Cardiac muscle cell (in vitro differentiated cells and primary cell): ENCODE measurements around the gene BIRC3. TPM values are rescaled to one million over a fixed set of nuclear protein-coding genes. Genes with fewer than 3 reads are reported as not detected.
"Not testable (repeated sequence)": the region's sequence is repeated elsewhere in the genome, so short reads cannot be mapped to it uniquely, and the experiment has no call there.

Experiments used
- DNase-seq, 2 donors: peaks; one replicate each; pipeline versions ENCODE4 v3.0.0 to v3.0.0-alpha.2; 2010 to 2017; ENCODE audit warnings: low read depth in 1 of 2, low spot score in 1 of 2
- H3K27ac ChIP-seq: fragments of 200-600 bp; sonication (generic); 2 replicates; pipeline ENCODE4 v1.5.1; 2016
- H3K27me3 ChIP-seq: fragments of 200-600 bp; sonication (generic); 2 replicates; pipeline ENCODE4 v1.6.0; 2016; ENCODE audit warnings: control low read depth
- H3K36me3 ChIP-seq: fragments of 200-600 bp; sonication (generic); 2 replicates; pipeline ENCODE4 v1.5.1; 2016; ENCODE audit warnings: control low read depth
- H3K4me1 ChIP-seq: fragments of 200-600 bp; sonication (generic); 2 replicates; pipeline ENCODE4 v1.8.1; 2017; ENCODE audit warnings: low read depth, mild to moderate bottlenecking, mixed run types
- H3K4me3 ChIP-seq: fragments of 200-600 bp; sonication (generic); 2 replicates; pipeline ENCODE4 v1.5.1; 2016; ENCODE audit warnings: mild to moderate bottlenecking
- H3K9me3 ChIP-seq: fragments of 200-600 bp; sonication (generic); 2 replicates; pipeline ENCODE4 v1.5.1; 2017; ENCODE audit warnings: low read depth, mild to moderate bottlenecking, control low read depth
- polyA plus RNA-seq: library from polyadenylated mRNA; unstranded; fragments of >200 nt; fragmentation: Nextera tagmentation; extraction: Ambion mirVana; gene quantifications from 2 replicates; pipeline ENCODE4 v1.2.1, GENCODE V29; 2016
- total RNA-seq: library from RNA; depleted of rRNA; stranded (reverse); fragments of >200 nt; gene quantifications from 2 replicates; pipeline ENCODE4 v1.2.3, GENCODE V29; 2016
- TF ChIP-seq, protein P1 (sequence below): IDR thresholded peaks from 2 replicates; pipeline ENCODE4 v1.5.1; 2012; ENCODE audit warnings: low read depth, mild to moderate bottlenecking, low read length

Gene BIRC3
- total and polyA plus RNA-seq, 2 experiments from 2014 or later: 0.06 TPM; not detected in 1

DNA sequence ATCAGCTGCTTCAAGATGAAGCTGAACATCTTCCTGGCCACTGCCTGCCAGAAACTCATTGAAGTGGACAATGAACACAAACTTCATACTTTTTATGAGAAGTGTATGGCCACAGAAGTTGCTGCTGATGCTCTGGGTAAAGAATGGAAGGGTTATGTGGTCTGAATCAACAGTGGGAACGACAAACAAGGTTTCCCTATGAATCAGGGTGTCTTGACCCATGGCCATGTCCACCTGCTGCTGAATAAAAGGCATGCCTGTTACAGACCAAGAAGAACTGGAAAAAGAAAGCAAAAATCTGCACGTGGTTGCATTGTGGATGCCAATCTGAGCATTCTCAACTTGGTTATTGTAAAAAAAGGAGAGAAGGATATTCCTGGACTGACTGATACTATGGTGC lies 22.2 kb upstream of the BIRC3 start:
- no peak overlapping the region for H3K4me3 ChIP-seq
- TF ChIP-seq, protein P1, sequence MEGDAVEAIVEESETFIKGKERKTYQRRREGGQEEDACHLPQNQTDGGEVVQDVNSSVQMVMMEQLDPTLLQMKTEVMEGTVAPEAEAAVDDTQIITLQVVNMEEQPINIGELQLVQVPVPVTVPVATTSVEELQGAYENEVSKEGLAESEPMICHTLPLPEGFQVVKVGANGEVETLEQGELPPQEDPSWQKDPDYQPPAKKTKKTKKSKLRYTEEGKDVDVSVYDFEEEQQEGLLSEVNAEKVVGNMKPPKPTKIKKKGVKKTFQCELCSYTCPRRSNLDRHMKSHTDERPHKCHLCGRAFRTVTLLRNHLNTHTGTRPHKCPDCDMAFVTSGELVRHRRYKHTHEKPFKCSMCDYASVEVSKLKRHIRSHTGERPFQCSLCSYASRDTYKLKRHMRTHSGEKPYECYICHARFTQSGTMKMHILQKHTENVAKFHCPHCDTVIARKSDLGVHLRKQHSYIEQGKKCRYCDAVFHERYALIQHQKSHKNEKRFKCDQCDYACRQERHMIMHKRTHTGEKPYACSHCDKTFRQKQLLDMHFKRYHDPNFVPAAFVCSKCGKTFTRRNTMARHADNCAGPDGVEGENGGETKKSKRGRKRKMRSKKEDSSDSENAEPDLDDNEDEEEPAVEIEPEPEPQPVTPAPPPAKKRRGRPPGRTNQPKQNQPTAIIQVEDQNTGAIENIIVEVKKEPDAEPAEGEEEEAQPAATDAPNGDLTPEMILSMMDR: no peak
- H3K9me3 ChIP-seq: no peaks in the 10 kb centered on the region
- no peak for DNase-seq
- H3K4me1 ChIP-seq: peaks cover 7% of the 10 kb centered on the region
- no peak overlapping the region for H3K27ac ChIP-seq
- H3K36me3 ChIP-seq: no peaks in the 10 kb centered on the region
- H3K27me3 ChIP-seq: no peaks in the 10 kb centered on the region

- H3K9me3 ChIP-seq, DNase-seq, H3K4me3 ChIP-seq, H3K4me1 ChIP-seq, H3K36me3 ChIP-seq, H3K27ac ChIP-seq, H3K27me3 ChIP-seq: not testable (repeated sequence)
Observed at GRCh38 chr11:102296757-102297156, 20.5 kb upstream of the BIRC3 start.

GRCh38 chr11:102300837-102301236 lies 16.4 kb upstream of the BIRC3 start:
- not testable (repeated sequence) for DNase-seq, H3K27me3 ChIP-seq, H3K27ac ChIP-seq, H3K9me3 ChIP-seq, H3K4me3 ChIP-seq, H3K4me1 ChIP-seq, H3K36me3 ChIP-seq

- Histone ChIP-seq H3K4me1 (no peaks in the 10 kb centered on the region), H3K9me3 (no peaks in the 10 kb centered on the region), H3K36me3 (no peaks in the 10 kb centered on the region), H3K4me3 (no peak overlapping the region), H3K27ac (no peak overlapping the region), H3K27me3 (no peaks in the 10 kb centered on the region)
- DNase-seq: no peak
- TF ChIP-seq, protein P1: no peak
Observed at GRCh38 chr11:102302241-102302640, 15.0 kb upstream of the BIRC3 start.

- H3K4me3 ChIP-seq: no peak overlapping the region
Observed at GRCh38 chr11:102304686-102305085, 12.6 kb upstream of the BIRC3 start.

GRCh38 chr11:102305352-102306047 lies 11.8 kb upstream of the BIRC3 start:
- DNase-seq: no peak
- Histone ChIP-seq H3K9me3 (no peaks in the 10 kb centered on the region), H3K27ac (no peak overlapping the region), H3K4me3 (no peak overlapping the region), H3K4me1 (no peaks in the 10 kb centered on the region), H3K36me3 (no peaks in the 10 kb centered on the region), H3K27me3 (no peaks in the 10 kb centered on the region)
- TF ChIP-seq, protein P1: no peak

More at GRCh38 chr11:102304686-102305085, 12.6 kb upstream of the BIRC3 start:
- TF ChIP-seq, protein P1: no peak
- H3K9me3 ChIP-seq: no peaks in the 10 kb centered on the region
- no peak for DNase-seq
- H3K27ac ChIP-seq: no peak overlapping the region
- H3K4me1 ChIP-seq: no peaks in the 10 kb centered on the region
- H3K27me3 ChIP-seq: no peaks in the 10 kb centered on the region
- no peaks in the 10 kb centered on the region for H3K36me3 ChIP-seq
